GM18511 (cell line): Measurements from ENCODE around the gene VEZT.
"Not testable (repeated sequence)": the region's sequence is repeated elsewhere in the genome, so short reads cannot be mapped to it uniquely, and the experiment has no call there.

Experiments used
- ATAC-seq: cut with Tn5 transposase; IDR thresholded peaks from one replicate; pipeline ENCODE4 v1.9.1; 2021; ENCODE audit warnings: mild to moderate bottlenecking, moderate library complexity; ENCODE audit not compliant: unreplicated experiment

VEZT gene

GRCh38 chr12:95217377-95218149, at the start of gene VEZT, which contains the start of gene FGD6:
Gene VEZT, plus strand, starts transcription at chr12:95217807. Its CDS starts 44 bp downstream, at chr12:95217851.
Gene FGD6, minus strand, starts transcription at chr12:95217467. Its CDS starts 227 bp downstream, at chr12:95217240.
- ATAC-seq = peak; percentile 91

GRCh38 chr12:95168746-95169145, 48.9 kb upstream of the VEZT start:
- ATAC-seq = no peak

GRCh38 chr12:95169368-95169767, 48.2 kb upstream of the VEZT start:
- ATAC-seq = no peak

- ATAC-seq = no peak
Measured at GRCh38 chr12:95173392-95174251, 44.0 kb upstream of the VEZT start.

GRCh38 chr12:95177201-95177768, 40.3 kb upstream of the VEZT start:
- no peak for ATAC-seq

GRCh38 chr12:95178136-95178535, 39.5 kb upstream of the VEZT start:
- no peak for ATAC-seq

- no peak for ATAC-seq
Measured at GRCh38 chr12:95179011-95179410, 38.6 kb upstream of the VEZT start.

GRCh38 chr12:95181103-95181502, 36.5 kb upstream of the VEZT start:
- ATAC-seq = no peak

GRCh38 chr12:95182868-95183415, 34.7 kb upstream of the VEZT start:
- no peak for ATAC-seq

GRCh38 chr12:95184121-95184520, 33.5 kb upstream of the VEZT start:
- no peak for ATAC-seq

- no peak for ATAC-seq
Measured at GRCh38 chr12:95185072-95185471, 32.5 kb upstream of the VEZT start.

GRCh38 chr12:95185854-95186253, 31.8 kb upstream of the VEZT start:
- no peak for ATAC-seq

GRCh38 chr12:95187865-95188415, 29.7 kb upstream of the VEZT start:
- no peak for ATAC-seq

- no peak for ATAC-seq
Measured at GRCh38 chr12:95191060-95191696, 26.4 kb upstream of the VEZT start.

- ATAC-seq = no peak
Measured at GRCh38 chr12:95192271-95192670, 25.3 kb upstream of the VEZT start.

- no peak for ATAC-seq
Measured at GRCh38 chr12:95193139-95193538, 24.5 kb upstream of the VEZT start.

- no peak for ATAC-seq
Measured at GRCh38 chr12:95195122-95195521, 22.5 kb upstream of the VEZT start.

- not testable (repeated sequence) for ATAC-seq
Measured at GRCh38 chr12:95196875-95197569, 20.6 kb upstream of the VEZT start.

- no peak for ATAC-seq
Measured at GRCh38 chr12:95197636-95198035, 20.0 kb upstream of the VEZT start.

GRCh38 chr12:95198914-95199313, 18.7 kb upstream of the VEZT start:
- peak; percentile 66 for ATAC-seq
